Adrenal gland (tissue), 5 donors: ENCODE results near the gene INMT.

Source experiments
- POLR2A ChIP-seq, 2 donors: fragments of 450-650 bp; IDR thresholded peaks; one replicate each; pipeline ENCODE4 v1.6.1; 2017; ENCODE audit warnings: antibody characterized with exemption in 2 of 2, mild to moderate bottlenecking in 2 of 2, moderate library complexity in 1 of 2
- TF ChIP-seq, protein P1 (sequence below), 6 experiments: fragments of 450-650 bp in 4 of 6; fragments of 200-600 bp in 2 of 6; sonication (generic) in 1 of 6; IDR thresholded peaks; 1 replicate in 5 of 6; 2 replicates in 1 of 6; pipeline versions ENCODE4 v1.5.1 to v1.8.0; 2016 to 2021; ENCODE audit warnings: antibody characterized with exemption in 6 of 6, mild to moderate bottlenecking in 2 of 6, moderate library complexity in 1 of 6
- donor health status: DM: no; HTN: no; CAD: no.

DNA sequence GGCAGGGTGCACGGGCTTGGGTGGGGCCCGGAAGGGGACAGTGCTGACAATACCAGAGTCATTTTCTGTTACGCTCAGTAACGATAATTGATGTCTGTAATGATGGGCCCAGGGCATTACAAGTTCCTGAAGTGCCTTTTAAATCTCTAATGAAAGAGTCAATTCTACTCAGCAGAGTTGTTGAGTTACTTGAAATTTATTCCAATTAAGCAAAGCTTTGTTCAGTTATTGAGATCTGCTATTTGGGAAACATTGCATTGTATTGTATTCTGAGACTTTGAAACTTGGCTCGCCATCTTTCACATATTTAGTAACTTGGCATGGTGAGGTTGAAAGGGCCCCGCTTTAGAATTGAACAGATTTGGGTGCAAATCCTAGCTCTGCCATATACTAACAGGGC lies 54.0 kb downstream of the INMT start:
- TF ChIP-seq, protein P1, sequence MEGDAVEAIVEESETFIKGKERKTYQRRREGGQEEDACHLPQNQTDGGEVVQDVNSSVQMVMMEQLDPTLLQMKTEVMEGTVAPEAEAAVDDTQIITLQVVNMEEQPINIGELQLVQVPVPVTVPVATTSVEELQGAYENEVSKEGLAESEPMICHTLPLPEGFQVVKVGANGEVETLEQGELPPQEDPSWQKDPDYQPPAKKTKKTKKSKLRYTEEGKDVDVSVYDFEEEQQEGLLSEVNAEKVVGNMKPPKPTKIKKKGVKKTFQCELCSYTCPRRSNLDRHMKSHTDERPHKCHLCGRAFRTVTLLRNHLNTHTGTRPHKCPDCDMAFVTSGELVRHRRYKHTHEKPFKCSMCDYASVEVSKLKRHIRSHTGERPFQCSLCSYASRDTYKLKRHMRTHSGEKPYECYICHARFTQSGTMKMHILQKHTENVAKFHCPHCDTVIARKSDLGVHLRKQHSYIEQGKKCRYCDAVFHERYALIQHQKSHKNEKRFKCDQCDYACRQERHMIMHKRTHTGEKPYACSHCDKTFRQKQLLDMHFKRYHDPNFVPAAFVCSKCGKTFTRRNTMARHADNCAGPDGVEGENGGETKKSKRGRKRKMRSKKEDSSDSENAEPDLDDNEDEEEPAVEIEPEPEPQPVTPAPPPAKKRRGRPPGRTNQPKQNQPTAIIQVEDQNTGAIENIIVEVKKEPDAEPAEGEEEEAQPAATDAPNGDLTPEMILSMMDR (IDR thresholded peaks at IDR 0.05), result no peak
- TF ChIP-seq POLR2A (IDR thresholded peaks at IDR 0.05), result no peak
